Measurements from ENCODE around the gene TLX3.

Gene TLX3

GRCh38 chr5:171337210-171337569 is 28.1 kb downstream of the TLX3 start:
- TF ChIP-seq CTCF (IDR thresholded peaks at IDR 0.05; ENCODE audit: low read depth, low read length): no peak
- no peak for DNase-seq (ENCODE audit: low read depth in 2 of 2)
- H3K4me3 ChIP-seq (replicated peaks in 1 of 2; ENCODE audit: low read depth in 2 of 2, low read length in 2 of 2): peak overlapping the region; percentile 48 to 63

GRCh38 chr5:171340042-171340441 is 31.0 kb downstream of the TLX3 start:
- no peak for DNase-seq (ENCODE audit: low read depth in 2 of 2)
- H3K4me3 ChIP-seq (replicated peaks in 1 of 2; ENCODE audit: low read depth in 2 of 2, low read length in 2 of 2): no peak overlapping the region
- no peak for TF ChIP-seq CTCF (IDR thresholded peaks at IDR 0.05; ENCODE audit: low read depth, low read length)

GRCh38 chr5:171340491-171340890 is 31.4 kb downstream of the TLX3 start:
- no peak for TF ChIP-seq CTCF (IDR thresholded peaks at IDR 0.05; ENCODE audit: low read depth, low read length)
- no peak for DNase-seq (ENCODE audit: low read depth in 2 of 2)
- no peak overlapping the region for H3K4me3 ChIP-seq (replicated peaks in 1 of 2; ENCODE audit: low read depth in 2 of 2, low read length in 2 of 2)

GRCh38 chr5:171342362-171343111 is 33.5 kb downstream of the TLX3 start:
- H3K4me3 ChIP-seq (replicated peaks in 1 of 2; ENCODE audit: low read depth in 2 of 2, low read length in 2 of 2): no peak overlapping the region
- peak; percentile 66 for TF ChIP-seq CTCF (IDR thresholded peaks at IDR 0.05; ENCODE audit: low read depth, low read length)
- DNase-seq (ENCODE audit: low read depth in 2 of 2): peak; percentile 77 to 79

- DNase-seq (ENCODE audit: low read depth in 2 of 2): no peak
- TF ChIP-seq CTCF (IDR thresholded peaks at IDR 0.05; ENCODE audit: low read depth, low read length): no peak
- H3K4me3 ChIP-seq (replicated peaks in 1 of 2; ENCODE audit: low read depth in 2 of 2, low read length in 2 of 2): no peak overlapping the region
Measured at GRCh38 chr5:171344936-171345608, 36.0 kb downstream of the TLX3 start.

GRCh38 chr5:171351536-171352073 is 42.6 kb downstream of the TLX3 start:
- H3K4me3 ChIP-seq (replicated peaks in 1 of 2; ENCODE audit: low read depth in 2 of 2, low read length in 2 of 2): no peak overlapping the region
- TF ChIP-seq CTCF (IDR thresholded peaks at IDR 0.05; ENCODE audit: low read depth, low read length): no peak
- DNase-seq (ENCODE audit: low read depth in 2 of 2): peak in 1 of 2 donors; percentile 19

Data from cardiac fibroblast (primary cell).